CD4-positive, alpha-beta T cell treated with Interleukin-21 for 1 hour (primary cell): ENCODE data around the gene STK4.

Source experiments
- DNase-seq: peaks from one replicate; pipeline ENCODE4 v3.0.0-alpha.2; 2020

Gene STK4

GRCh38 chr20:44955270-44955669, 11.0 kb upstream of the STK4 start:
- no peak for DNase-seq

GRCh38 chr20:44956410-44956809, 9.9 kb upstream of the STK4 start:
- no peak for DNase-seq

GRCh38 chr20:44958276-44958675, 8.0 kb upstream of the STK4 start:
- DNase-seq, result no peak

- no peak for DNase-seq
These were observed 7.2 kb upstream of the STK4 start for GRCh38 chr20:44959082-44959637.

GRCh38 chr20:44959638-44960102, 6.6 kb upstream of the STK4 start:
- peak; percentile 58 for DNase-seq

- peak; percentile 92 for DNase-seq
These were observed 6.0 kb upstream of the STK4 start, which contains the start of gene TOMM34 for GRCh38 chr20:44960103-44960852. TSS of gene TOMM34 (minus strand) at chr20:44960397. CDS start at chr20:44960333, 64 bp downstream.

- DNase-seq, result no peak
These were observed 5.1 kb upstream of the STK4 start for GRCh38 chr20:44961011-44961869.

- DNase-seq, result no peak
These were observed 4.4 kb upstream of the STK4 start for GRCh38 chr20:44961870-44962267.

GRCh38 chr20:44962483-44962882, 3.8 kb upstream of the STK4 start:
- no peak for DNase-seq

- no peak for DNase-seq
These were observed 2.7 kb upstream of the STK4 start for GRCh38 chr20:44963325-44964215.

GRCh38 chr20:44965651-44966029, 672 bp upstream of the STK4 start:
- DNase-seq, result no peak

GRCh38 chr20:44967207-44967807, 995 bp downstream of the STK4 start:
- DNase-seq, result peak; percentile 72

- DNase-seq, result peak; percentile 60
These were observed 3.1 kb downstream of the STK4 start for GRCh38 chr20:44969300-44969894.

- DNase-seq, result peak; percentile 66
These were observed 4.0 kb downstream of the STK4 start for GRCh38 chr20:44970243-44970757.

GRCh38 chr20:44973053-44973452, 6.7 kb downstream of the STK4 start:
- DNase-seq, result no peak

- no peak for DNase-seq
These were observed 10.4 kb downstream of the STK4 start for GRCh38 chr20:44976698-44977097.

- peak; percentile 89 for DNase-seq
These were observed 12.8 kb downstream of the STK4 start for GRCh38 chr20:44979090-44979621.

GRCh38 chr20:44981736-44982406, 15.6 kb downstream of the STK4 start:
- DNase-seq, result no peak

- DNase-seq, result no peak
These were observed 16.9 kb downstream of the STK4 start for GRCh38 chr20:44983093-44983674.

- DNase-seq, result no peak
These were observed 22.4 kb downstream of the STK4 start for GRCh38 chr20:44988631-44989171.
